Activated CD4-positive, alpha-beta memory T cell treated with anti-CD3 and anti-CD28 coated beads for 36 hours (primary cell): ENCODE measurements around the gene SMYD3. TPM values are rescaled to one million over a fixed set of nuclear protein-coding genes. Genes with fewer than 3 reads are reported as not detected.

Experiments
- CTCF ChIA-PET: fragments of 350-600 bp; sonication (Branson Sonifier 250); formaldehyde crosslinking; loops from one replicate; lab custom pipeline; 2021; ENCODE audit warnings: antibody characterized with exemption, inconsistent platforms; lab: Charles Lee
- POLR2A ChIA-PET: fragments of 350-600 bp; sonication (Branson Sonifier 250); formaldehyde crosslinking; loops from one replicate; lab custom pipeline; 2021; ENCODE audit warnings: antibody characterized with exemption; lab: Charles Lee
- DNase-seq: peaks from one replicate; pipeline ENCODE4 v3.0.0-alpha.2; 2020
- H3K27ac Mint-ChIP-seq: one replicate; pipeline ENCODE4 v1.8.0; 2021; ENCODE audit warnings: mixed read lengths
- H3K27me3 Mint-ChIP-seq: one replicate; pipeline ENCODE4 v1.8.0; 2021; ENCODE audit warnings: mixed read lengths
- H3K36me3 Mint-ChIP-seq: one replicate; pipeline ENCODE4 v1.8.0; 2021; ENCODE audit warnings: mixed read lengths
- H3K4me1 Mint-ChIP-seq: one replicate; pipeline ENCODE4 v1.8.0; 2021; ENCODE audit warnings: low read depth, mixed read lengths
- H3K4me3 Mint-ChIP-seq: one replicate; pipeline ENCODE4 v1.8.0; 2021; ENCODE audit warnings: mild to moderate bottlenecking, mixed read lengths
- H3K9me3 Mint-ChIP-seq: one replicate; pipeline ENCODE4 v1.8.0; 2021; ENCODE audit warnings: mixed read lengths
- intact Hi-C: fragments of 100-400 bp; cut with micrococcal nuclease; formaldehyde crosslinking; loops from one replicate; pipeline ENCODE4 v1.15.1; 2023
- total RNA-seq, 2 experiments: library from RNA; stranded (reverse); gene quantifications; one replicate each; pipeline ENCODE4 v1.2.3, GENCODE V29; 2021

Gene SMYD3
- total RNA-seq, 2 experiments from 2014 or later = 16.6 to 20.2 TPM

GRCh38 chr1:246530482-246530881 lies 23.4 kb upstream of the SMYD3 start:
- DNase-seq = no peak
- Mint-ChIP-seq H3K9me3 (peaks cover 13% of the 10 kb centered on the region), H3K4me1 (peaks cover 5% of the 10 kb centered on the region), H3K27me3 (no peaks in the 10 kb centered on the region), H3K4me3 (no peak overlapping the region), H3K27ac (no peak overlapping the region), H3K36me3 (peaks cover 4% of the 10 kb centered on the region)
- ChIA-PET POLR2A (no interaction called here), CTCF (interaction anchor here (0.7 kb wide), 1 partner anchor 1378 kb away, joined by 4 read pairs; no protein-coding TSS in a partner anchor)
- intact Hi-C loops = no loop called here

DNA sequence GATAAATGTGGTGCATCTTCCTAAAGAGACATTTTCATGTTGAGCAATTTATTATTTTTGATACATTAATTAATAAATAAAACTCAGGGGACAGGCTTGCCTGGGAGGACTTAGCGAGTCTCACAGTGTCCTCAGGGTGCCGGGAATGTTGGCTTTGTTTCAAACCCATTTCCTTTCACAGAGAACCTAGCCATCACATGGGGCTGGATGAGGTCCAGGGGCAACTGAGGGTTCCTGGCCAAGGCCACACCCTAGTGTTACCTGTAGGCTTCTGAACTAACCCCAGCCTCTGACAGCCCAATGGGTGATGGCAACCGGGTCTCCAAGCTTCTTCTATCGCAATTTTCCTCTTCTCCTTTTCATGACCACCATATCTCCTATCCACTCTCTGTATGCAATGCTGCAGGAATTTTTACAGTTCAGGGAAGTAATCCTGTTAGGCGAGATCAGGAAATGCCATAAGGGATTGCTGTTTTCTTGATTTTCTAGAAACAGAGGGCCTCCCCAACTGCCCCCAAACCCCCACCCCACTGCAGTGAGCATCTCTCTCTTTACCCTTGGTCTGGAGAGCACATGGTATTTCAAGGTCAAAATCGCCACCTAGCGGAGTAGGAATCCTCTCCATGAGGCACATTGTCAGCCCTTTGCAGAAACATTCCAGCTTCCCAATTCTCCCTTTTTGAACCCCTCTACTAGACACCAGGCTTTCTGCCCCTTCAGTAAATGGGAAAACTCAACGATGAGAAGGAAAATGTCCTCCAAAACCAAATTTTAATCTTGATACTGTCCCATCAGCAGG lies 22.1 kb upstream of the SMYD3 start:
- DNase-seq = no peak
- H3K27ac Mint-ChIP-seq = no peak overlapping the region
- H3K9me3 Mint-ChIP-seq = peaks cover 13% of the 10 kb centered on the region
- H3K36me3 Mint-ChIP-seq = peaks cover 4% of the 10 kb centered on the region
- ChIA-PET POLR2A (no interaction called here), CTCF (no interaction called here)
- peaks cover 5% of the 10 kb centered on the region for H3K4me1 Mint-ChIP-seq
- no peaks in the 10 kb centered on the region for H3K27me3 Mint-ChIP-seq
- intact Hi-C loops = no loop called here
- no peak overlapping the region for H3K4me3 Mint-ChIP-seq

- CTCF ChIA-PET = no interaction called here
These were observed 20.5 kb upstream of the SMYD3 start for GRCh38 chr1:246527402-246528088.

DNA sequence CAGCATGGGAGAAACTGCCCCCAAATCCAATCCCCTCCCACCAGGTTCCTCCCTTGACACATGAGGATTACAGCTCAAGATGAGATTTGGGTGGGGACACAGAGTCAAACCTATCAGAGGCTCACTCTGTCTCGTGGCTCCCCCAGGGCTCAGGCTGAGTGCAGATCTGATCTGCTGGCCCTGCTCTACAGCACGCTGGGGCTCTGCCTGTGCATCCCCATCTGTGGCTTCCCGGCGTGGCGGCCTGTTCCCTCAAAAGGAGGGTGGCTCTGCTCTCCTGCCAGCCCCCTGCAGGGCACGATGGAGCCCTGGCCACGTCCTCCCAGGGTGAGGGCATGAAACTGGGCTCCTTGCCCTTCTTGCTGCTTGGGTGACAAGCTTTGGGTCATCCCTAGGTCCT lies 19.8 kb upstream of the SMYD3 start:
- intact Hi-C loops = no loop called here
- H3K4me1 Mint-ChIP-seq = peaks cover 5% of the 10 kb centered on the region
- H3K4me3 Mint-ChIP-seq = no peak overlapping the region
- H3K9me3 Mint-ChIP-seq = peaks cover 13% of the 10 kb centered on the region
- no peaks in the 10 kb centered on the region for H3K27me3 Mint-ChIP-seq
- POLR2A ChIA-PET = no interaction called here
- H3K36me3 Mint-ChIP-seq = peaks cover 4% of the 10 kb centered on the region
- no peak for DNase-seq
- no peak overlapping the region for H3K27ac Mint-ChIP-seq
- CTCF ChIA-PET = no interaction called here

More at GRCh38 chr1:246527402-246528088, 20.5 kb upstream of the SMYD3 start:
- H3K4me1 Mint-ChIP-seq = peaks cover 5% of the 10 kb centered on the region
- no peaks in the 10 kb centered on the region for H3K27me3 Mint-ChIP-seq
- peaks cover 13% of the 10 kb centered on the region for H3K9me3 Mint-ChIP-seq
- POLR2A ChIA-PET = no interaction called here
- H3K27ac Mint-ChIP-seq = no peak overlapping the region
- H3K4me3 Mint-ChIP-seq = no peak overlapping the region
- intact Hi-C loops = no loop called here
- no peak for DNase-seq
- H3K36me3 Mint-ChIP-seq = peaks cover 4% of the 10 kb centered on the region

- no peak overlapping the region for H3K4me3 Mint-ChIP-seq
- intact Hi-C loops = no loop called here
- ChIA-PET POLR2A (no interaction called here), CTCF (no interaction called here)
- DNase-seq = no peak
- peaks cover 12% of the 10 kb centered on the region for H3K9me3 Mint-ChIP-seq
- H3K27ac Mint-ChIP-seq = no peak overlapping the region
- H3K4me1 Mint-ChIP-seq = peaks cover 5% of the 10 kb centered on the region
- no peaks in the 10 kb centered on the region for H3K27me3 Mint-ChIP-seq
- peaks cover 4% of the 10 kb centered on the region for H3K36me3 Mint-ChIP-seq
These were observed 19.3 kb upstream of the SMYD3 start for GRCh38 chr1:246526380-246526779.

DNA sequence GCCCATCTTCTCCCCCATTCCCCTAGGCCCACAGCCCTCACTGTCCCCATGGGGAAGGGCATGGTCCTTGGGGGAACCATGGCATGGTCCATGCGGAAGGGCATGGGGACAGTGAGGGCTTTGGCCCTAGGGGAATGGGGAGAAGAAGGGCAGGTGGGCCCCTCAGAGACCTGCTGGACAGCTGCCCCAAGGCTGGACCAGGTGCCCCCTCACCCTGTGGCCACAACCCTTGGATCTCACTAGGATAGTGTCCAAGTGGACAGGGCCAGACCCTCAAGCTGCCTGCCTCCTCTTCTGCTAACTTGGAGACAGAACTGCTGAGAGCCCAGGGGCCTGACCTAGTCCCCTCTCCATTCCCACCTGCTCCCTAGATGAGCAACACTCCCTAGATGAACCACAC lies 12.4 kb upstream of the SMYD3 start:
- Mint-ChIP-seq H3K9me3 (peaks cover 21% of the 10 kb centered on the region), H3K27ac (no peak overlapping the region), H3K4me3 (no peak overlapping the region), H3K27me3 (no peaks in the 10 kb centered on the region), H3K36me3 (peaks cover 3% of the 10 kb centered on the region), H3K4me1 (peaks cover under 1% of the 10 kb centered on the region)
- ChIA-PET CTCF (no interaction called here), POLR2A (no interaction called here)
- DNase-seq = no peak
- intact Hi-C loops = no loop called here

DNA sequence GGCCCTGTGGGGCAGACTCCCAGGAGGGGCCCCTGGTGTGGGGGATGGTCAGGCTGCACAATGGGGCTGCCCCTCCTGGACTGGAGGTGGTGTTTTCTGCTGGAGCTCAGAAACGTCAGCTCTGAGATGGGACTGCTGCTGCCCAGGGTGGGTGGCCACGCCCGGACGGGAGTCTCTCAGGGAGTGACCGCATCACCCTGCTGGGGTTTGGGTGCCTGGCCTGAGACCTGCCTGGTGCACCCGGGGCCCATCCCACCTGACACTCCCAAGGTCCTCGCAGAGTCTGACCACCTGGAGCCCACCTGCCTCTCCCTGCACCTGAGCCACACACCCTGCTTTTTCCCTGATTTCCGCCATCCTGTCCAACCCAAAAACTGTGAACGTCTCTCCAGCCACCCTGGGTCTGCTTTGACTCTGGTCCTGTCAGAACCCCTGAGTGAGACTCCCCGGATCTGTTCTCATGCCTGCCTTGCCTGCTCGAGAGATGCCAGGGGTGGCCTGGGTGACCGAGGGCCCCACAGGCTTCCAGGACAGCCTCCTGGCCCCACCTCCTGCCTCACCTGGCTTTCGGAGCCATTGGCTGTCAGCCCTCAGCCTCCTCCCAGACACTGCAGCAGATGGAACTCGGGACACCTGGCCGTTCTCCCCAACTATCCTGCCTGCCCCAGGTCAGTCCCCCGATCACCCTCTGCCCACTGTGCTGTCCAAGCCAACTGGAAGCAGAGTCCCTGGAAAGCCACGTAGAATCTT lies 11.6 kb upstream of the SMYD3 start:
- ChIA-PET CTCF (no interaction called here), POLR2A (no interaction called here)
- H3K27me3 Mint-ChIP-seq = no peaks in the 10 kb centered on the region

DNA sequence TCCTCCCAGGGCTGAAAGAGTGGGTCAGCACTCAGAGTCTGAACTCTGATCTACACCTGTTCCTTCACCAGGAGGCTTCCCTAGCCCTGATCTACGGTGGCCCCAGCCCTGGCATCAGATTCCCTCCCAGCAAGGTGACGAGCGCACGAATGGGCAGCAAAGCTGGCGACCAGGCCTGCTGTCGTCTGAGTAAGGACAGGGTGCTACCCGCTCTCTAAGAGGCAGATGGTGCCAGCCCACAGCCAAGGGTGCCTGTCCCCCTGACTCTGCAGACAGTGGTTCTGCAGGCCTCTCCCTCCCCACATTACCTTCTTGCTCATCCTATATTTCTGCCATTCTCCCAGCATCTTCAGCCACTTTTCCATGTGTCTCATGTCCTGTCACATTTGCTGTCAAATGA lies 10.3 kb upstream of the SMYD3 start:
- Mint-ChIP-seq H3K27ac (no peak overlapping the region), H3K36me3 (peaks cover 3% of the 10 kb centered on the region), H3K4me3 (no peak overlapping the region), H3K9me3 (peaks cover 25% of the 10 kb centered on the region), H3K4me1 (peaks cover 7% of the 10 kb centered on the region), H3K27me3 (no peaks in the 10 kb centered on the region)
- ChIA-PET POLR2A (no interaction called here), CTCF (no interaction called here)
- intact Hi-C loops = no loop called here
- no peak for DNase-seq

More for the DNA sequence above, 11.6 kb upstream of the SMYD3 start:
- Mint-ChIP-seq H3K4me1 (peaks cover 7% of the 10 kb centered on the region), H3K4me3 (no peak overlapping the region), H3K27ac (no peak overlapping the region), H3K36me3 (peaks cover 3% of the 10 kb centered on the region), H3K9me3 (peaks cover 25% of the 10 kb centered on the region)
- no peak for DNase-seq
- intact Hi-C loops = no loop called here

DNA sequence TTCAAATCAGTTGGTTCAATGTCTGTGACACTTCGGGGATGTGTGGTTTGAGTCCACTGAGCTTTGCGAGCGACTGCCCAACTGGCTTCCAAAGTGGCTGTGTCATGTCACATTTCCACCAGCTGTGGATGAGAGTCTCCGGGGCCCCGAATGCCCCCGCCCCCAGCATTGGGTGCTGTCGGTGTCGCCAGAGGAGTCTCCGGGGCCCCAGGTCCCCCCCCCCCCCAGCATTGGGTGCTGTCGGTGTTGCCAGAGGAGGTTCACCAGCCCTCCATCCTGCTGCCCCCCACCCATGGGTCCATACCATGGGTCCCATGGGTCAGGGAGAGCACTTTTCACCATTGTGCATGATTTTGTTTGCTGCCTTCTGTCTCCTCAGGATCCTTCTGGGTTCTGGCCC lies 9.0 kb upstream of the SMYD3 start:
- intact Hi-C loops = no loop called here
- H3K4me1 Mint-ChIP-seq = peaks cover 7% of the 10 kb centered on the region
- H3K27ac Mint-ChIP-seq = no peak overlapping the region
- peaks cover 25% of the 10 kb centered on the region for H3K9me3 Mint-ChIP-seq
- peaks cover 3% of the 10 kb centered on the region for H3K36me3 Mint-ChIP-seq
- no peak for DNase-seq
- H3K4me3 Mint-ChIP-seq = no peak overlapping the region
- ChIA-PET POLR2A (no interaction called here), CTCF (no interaction called here)
- H3K27me3 Mint-ChIP-seq = no peaks in the 10 kb centered on the region

GRCh38 chr1:246515390-246516005 lies 8.4 kb upstream of the SMYD3 start:
- DNase-seq = no peak
- POLR2A ChIA-PET = no interaction called here
- Mint-ChIP-seq H3K27me3 (no peaks in the 10 kb centered on the region), H3K27ac (no peak overlapping the region), H3K4me1 (peaks cover 7% of the 10 kb centered on the region), H3K4me3 (no peak overlapping the region), H3K36me3 (peaks cover 3% of the 10 kb centered on the region), H3K9me3 (peaks cover 25% of the 10 kb centered on the region)
- CTCF ChIA-PET = no interaction called here
- intact Hi-C loops = no loop called here

DNA sequence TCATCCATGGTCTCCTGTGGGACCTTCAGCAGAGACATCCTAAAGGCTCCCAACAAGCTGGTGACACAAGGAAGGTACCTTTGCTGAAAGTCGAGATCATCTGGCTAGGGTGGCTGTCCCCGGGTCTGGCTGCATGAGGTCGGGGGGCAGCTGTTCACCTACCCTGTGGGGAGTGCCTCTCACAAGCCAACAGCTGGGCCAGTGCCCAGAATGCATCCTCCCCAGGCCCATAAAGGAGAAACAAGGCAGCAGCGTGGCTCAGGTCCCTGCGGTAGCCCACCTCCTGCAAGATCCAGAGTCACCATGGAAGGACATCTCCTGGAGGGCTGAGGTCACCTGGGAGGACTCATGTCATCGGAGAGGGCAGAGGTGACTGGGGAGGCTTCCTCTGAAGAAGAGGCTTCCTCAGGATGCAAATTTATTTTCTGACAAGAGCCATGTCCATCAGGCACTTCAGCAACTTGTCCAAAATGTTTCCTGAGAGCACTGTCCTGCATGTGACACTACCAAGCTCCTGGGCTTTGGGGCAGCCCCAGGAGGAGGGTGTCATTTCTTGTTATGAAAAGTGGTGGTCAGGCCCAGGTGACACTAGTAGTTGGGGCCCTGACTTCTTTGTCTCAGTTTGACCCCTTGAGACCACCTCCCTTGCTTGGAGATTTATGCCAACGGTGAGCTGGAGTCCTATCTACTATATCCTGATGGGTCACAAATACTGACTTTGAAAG lies 6.7 kb upstream of the SMYD3 start:
- Mint-ChIP-seq H3K9me3 (peaks cover 25% of the 10 kb centered on the region), H3K4me1 (peaks cover 7% of the 10 kb centered on the region), H3K27me3 (no peaks in the 10 kb centered on the region), H3K27ac (no peak overlapping the region), H3K36me3 (peaks cover 3% of the 10 kb centered on the region), H3K4me3 (peak overlapping the region; percentile 12)
- intact Hi-C loops = no loop called here
- no peak for DNase-seq
- CTCF ChIA-PET = interaction anchor here (1.0 to 1.3 kb wide), 3 partner anchors 8 to 20 kb away, joined by 3 to 4 read pairs (median 3); no protein-coding TSS in a partner anchor
- POLR2A ChIA-PET = no interaction called here
